Measurements from ENCODE around the gene AHI1. TPM values are rescaled to one million over a fixed set of nuclear protein-coding genes. Genes with fewer than 3 reads are reported as not detected.

Gene AHI1
- total and polyA plus RNA-seq, 2 donors, result 11.5 to 21.0 TPM

DNA sequence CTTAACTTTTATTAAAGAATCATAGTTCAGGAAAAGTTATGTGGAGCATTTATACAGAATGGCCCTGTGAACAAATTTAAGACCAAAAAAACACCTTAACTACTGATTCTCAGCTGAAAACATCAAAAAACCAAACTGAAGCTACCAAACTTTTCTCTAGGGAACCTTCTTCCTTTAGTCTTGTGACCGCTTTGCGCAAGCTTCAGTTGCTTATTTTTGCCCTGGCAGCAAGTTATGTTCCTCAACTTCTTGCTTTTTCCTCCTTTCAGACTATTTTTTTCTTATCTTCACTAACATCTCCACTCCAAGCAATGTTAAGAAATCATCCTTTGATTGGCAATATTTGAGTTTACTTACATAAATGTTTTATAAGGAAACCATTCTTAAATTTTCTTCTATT is 216.3 kb downstream of the AHI1 start:
- Histone ChIP-seq H3K27me3 (ENCODE audit: control insufficient read depth in 2 of 2, insufficient read depth in 1 of 2, low read length in 1 of 2) (no peaks in the 10 kb centered on the region), H3K36me3 (ENCODE audit: control insufficient read depth in 2 of 2, insufficient read depth in 2 of 2, low read length in 1 of 2) (no peaks in the 10 kb centered on the region), H3K4me1 (ENCODE audit: control insufficient read depth in 2 of 2, insufficient read depth in 2 of 2, low read length in 2 of 2) (peaks cover 3 to 17% of the 10 kb centered on the region in 2 donors), H3K4me3 (ENCODE audit: low read length in 2 of 2) (no peak overlapping the region), H3K9me3 (ENCODE audit: control insufficient read depth in 2 of 2, insufficient read depth in 1 of 2, low read length in 1 of 2) (no peaks in the 10 kb centered on the region), H3K27ac (ENCODE audit: low read depth in 1 of 2, low read length in 1 of 2) (peak overlapping the region in 1 of 2 donors; percentile 60)
- peak in 2 of 9 donors; percentile 35 to 59 for DNase-seq (ENCODE audit: low read depth in 6 of 9, low spot score in 9 of 9)
- WGBS, result 47% methylated on average over 2 of the region's 2 CpGs

DNA sequence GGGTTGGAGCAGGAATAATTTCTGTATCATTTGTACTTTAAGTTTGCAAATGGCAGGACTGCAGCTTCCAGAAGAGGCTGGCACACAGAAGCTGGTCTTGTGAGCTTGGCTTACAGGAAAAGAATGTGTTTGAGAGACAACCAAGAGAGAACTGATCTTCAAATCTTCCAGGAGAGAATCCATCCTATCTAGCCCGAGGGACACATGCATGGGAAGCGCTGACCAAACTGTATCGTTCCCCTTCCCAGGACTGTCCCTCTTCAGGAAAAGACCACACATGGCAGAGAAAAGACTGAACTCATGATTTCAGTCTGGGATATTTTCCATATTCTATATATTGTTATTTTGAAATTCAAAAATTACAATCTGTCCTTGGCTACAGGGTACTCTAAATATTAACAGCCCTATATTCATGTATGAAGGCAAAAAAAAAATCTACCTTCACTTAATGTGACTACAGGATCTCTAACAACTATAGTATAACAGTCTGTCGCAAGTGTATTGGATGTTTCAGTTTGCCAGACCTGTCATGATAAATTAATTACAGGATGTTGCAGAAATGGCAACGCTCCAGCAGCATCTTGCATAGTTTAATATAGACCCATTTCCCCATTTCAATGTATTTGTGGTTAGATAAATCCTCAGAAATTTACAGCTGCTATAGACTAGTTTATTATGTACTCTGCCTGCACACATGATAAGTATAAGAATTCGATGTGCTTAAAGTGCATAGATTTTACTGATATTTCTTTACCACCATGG is 217.0 kb downstream of the AHI1 start:
- no peak for DNase-seq (ENCODE audit: low read depth in 6 of 9, low spot score in 9 of 9)
- peak overlapping the region in 1 of 2 donors; percentile 60 for H3K27ac ChIP-seq (ENCODE audit: low read depth in 1 of 2, low read length in 1 of 2)
- H3K4me1 ChIP-seq (ENCODE audit: control insufficient read depth in 2 of 2, insufficient read depth in 2 of 2, low read length in 2 of 2), result peaks cover 3 to 17% of the 10 kb centered on the region in 2 donors
- no peak overlapping the region for H3K4me3 ChIP-seq (ENCODE audit: low read length in 2 of 2)
- WGBS, result 31% methylated on average over 6 of the region's 6 CpGs
- no peaks in the 10 kb centered on the region for H3K27me3 ChIP-seq (ENCODE audit: control insufficient read depth in 2 of 2, insufficient read depth in 1 of 2, low read length in 1 of 2)
- no peaks in the 10 kb centered on the region for H3K36me3 ChIP-seq (ENCODE audit: control insufficient read depth in 2 of 2, insufficient read depth in 2 of 2, low read length in 1 of 2)
- no peaks in the 10 kb centered on the region for H3K9me3 ChIP-seq (ENCODE audit: control insufficient read depth in 2 of 2, insufficient read depth in 1 of 2, low read length in 1 of 2)

DNA sequence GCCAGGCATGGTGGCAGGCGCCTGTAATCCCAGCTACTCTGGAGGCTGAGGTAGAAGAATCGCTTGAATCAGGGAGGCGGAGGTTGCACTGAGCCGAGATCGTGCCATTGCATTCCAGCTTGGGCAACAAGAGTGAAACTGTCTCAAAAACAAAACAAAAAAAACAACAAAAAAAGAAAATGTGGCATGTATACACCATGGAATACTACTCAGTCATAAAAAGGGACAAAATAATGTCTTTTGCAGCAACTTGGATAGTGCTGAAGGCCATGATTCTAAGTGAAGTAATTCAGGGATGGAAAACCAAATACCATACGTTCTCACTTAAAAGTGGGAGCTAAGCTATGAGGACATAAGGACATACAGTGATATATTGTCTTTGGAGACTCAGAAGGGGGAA is 220.1 kb downstream of the AHI1 start:
- WGBS, result 98% methylated on average over 6 of the region's 6 CpGs
- H3K4me3 ChIP-seq (ENCODE audit: low read length in 2 of 2), result no peak overlapping the region
- H3K9me3 ChIP-seq (ENCODE audit: control insufficient read depth in 2 of 2, insufficient read depth in 1 of 2, low read length in 1 of 2), result no peaks in the 10 kb centered on the region
- no peaks in the 10 kb centered on the region for H3K36me3 ChIP-seq (ENCODE audit: control insufficient read depth in 2 of 2, insufficient read depth in 2 of 2, low read length in 1 of 2)
- H3K27ac ChIP-seq (ENCODE audit: low read depth in 1 of 2, low read length in 1 of 2), result no peak overlapping the region
- no peaks in the 10 kb centered on the region for H3K27me3 ChIP-seq (ENCODE audit: control insufficient read depth in 2 of 2, insufficient read depth in 1 of 2, low read length in 1 of 2)
- DNase-seq (ENCODE audit: low read depth in 6 of 9, low spot score in 9 of 9), result no peak
- peaks cover 3 to 16% of the 10 kb centered on the region in 2 donors for H3K4me1 ChIP-seq (ENCODE audit: control insufficient read depth in 2 of 2, insufficient read depth in 2 of 2, low read length in 2 of 2)

DNA sequence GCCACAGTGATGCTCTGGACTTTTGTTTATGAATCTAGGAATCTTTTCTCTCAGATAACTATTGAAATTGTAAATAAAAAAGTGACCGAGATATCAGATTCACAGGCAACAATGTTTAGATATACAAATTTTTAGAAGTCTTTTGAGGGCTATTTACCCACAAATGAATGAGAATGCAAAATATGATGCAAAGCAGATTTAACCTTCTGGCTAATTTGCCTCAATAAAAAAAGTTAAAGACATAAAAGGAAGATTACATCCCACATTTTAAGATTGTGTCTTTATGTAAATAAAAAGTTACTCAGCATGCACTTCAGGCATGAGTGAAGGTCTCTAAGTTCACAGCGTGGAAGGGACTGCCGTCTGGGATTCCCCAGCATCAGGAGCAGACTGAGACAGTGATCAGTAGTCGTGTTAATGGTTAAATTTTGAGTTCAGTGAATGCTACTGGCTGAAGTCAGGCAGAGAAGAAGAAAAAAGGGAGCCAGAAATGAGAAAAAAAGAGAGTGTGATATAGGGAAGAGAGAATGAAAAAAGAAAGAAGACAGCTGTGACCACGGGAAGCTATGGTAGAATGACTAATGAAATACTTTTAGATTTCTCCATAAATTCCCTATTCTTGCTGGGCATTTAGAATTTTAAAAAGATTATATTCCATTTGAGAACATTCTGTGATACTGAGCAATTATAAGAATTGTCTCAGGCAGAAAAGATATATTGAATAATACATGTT is 222.8 kb downstream of the AHI1 start:
- 76% methylated on average over 5 of the region's 5 CpGs for WGBS
- no peak overlapping the region for H3K4me3 ChIP-seq (ENCODE audit: low read length in 2 of 2)
- H3K4me1 ChIP-seq (ENCODE audit: control insufficient read depth in 2 of 2, insufficient read depth in 2 of 2, low read length in 2 of 2), result peaks cover 9 to 18% of the 10 kb centered on the region in 2 donors
- H3K27ac ChIP-seq (ENCODE audit: low read depth in 1 of 2, low read length in 1 of 2), result no peak overlapping the region
- H3K27me3 ChIP-seq (ENCODE audit: control insufficient read depth in 2 of 2, insufficient read depth in 1 of 2, low read length in 1 of 2), result no peaks in the 10 kb centered on the region
- H3K36me3 ChIP-seq (ENCODE audit: control insufficient read depth in 2 of 2, insufficient read depth in 2 of 2, low read length in 1 of 2), result no peaks in the 10 kb centered on the region
- H3K9me3 ChIP-seq (ENCODE audit: control insufficient read depth in 2 of 2, insufficient read depth in 1 of 2, low read length in 1 of 2), result no peaks in the 10 kb centered on the region
- DNase-seq (ENCODE audit: low read depth in 6 of 9, low spot score in 9 of 9), result no peak

DNA sequence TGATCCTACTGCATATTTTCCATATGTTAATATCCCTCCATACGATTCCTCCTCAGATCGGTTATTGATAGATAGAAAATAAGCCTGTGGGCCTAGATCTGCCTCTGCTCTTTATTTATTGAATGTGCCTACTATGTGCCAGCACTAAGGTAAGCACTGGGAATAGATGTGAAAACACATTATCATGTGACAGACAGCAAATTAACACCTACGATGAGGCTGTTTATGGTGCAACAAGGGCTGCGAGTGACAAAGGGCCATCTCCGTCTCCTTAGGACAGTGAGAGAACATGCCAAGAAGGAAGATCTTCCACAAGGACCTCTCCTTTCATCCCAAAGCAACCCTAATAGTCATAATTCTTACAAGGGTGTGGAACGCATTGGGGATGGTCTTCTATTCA is 225.9 kb downstream of the AHI1 start:
- no peaks in the 10 kb centered on the region for H3K9me3 ChIP-seq (ENCODE audit: control insufficient read depth in 2 of 2, insufficient read depth in 1 of 2, low read length in 1 of 2)
- H3K4me1 ChIP-seq (ENCODE audit: control insufficient read depth in 2 of 2, insufficient read depth in 2 of 2, low read length in 2 of 2), result peaks cover 25 to 48% of the 10 kb centered on the region in 2 donors
- no peak overlapping the region for H3K4me3 ChIP-seq (ENCODE audit: low read length in 2 of 2)
- no peaks in the 10 kb centered on the region for H3K27me3 ChIP-seq (ENCODE audit: control insufficient read depth in 2 of 2, insufficient read depth in 1 of 2, low read length in 1 of 2)
- H3K27ac ChIP-seq (ENCODE audit: low read depth in 1 of 2, low read length in 1 of 2), result peak overlapping the region in 1 of 2 donors; percentile 70
- no peak for DNase-seq (ENCODE audit: low read depth in 6 of 9, low spot score in 9 of 9)
- 97% methylated on average over 6 of the region's 6 CpGs for WGBS
- H3K36me3 ChIP-seq (ENCODE audit: control insufficient read depth in 2 of 2, insufficient read depth in 2 of 2, low read length in 1 of 2), result peaks cover 0 to 2% of the 10 kb centered on the region in 2 donors

DNA sequence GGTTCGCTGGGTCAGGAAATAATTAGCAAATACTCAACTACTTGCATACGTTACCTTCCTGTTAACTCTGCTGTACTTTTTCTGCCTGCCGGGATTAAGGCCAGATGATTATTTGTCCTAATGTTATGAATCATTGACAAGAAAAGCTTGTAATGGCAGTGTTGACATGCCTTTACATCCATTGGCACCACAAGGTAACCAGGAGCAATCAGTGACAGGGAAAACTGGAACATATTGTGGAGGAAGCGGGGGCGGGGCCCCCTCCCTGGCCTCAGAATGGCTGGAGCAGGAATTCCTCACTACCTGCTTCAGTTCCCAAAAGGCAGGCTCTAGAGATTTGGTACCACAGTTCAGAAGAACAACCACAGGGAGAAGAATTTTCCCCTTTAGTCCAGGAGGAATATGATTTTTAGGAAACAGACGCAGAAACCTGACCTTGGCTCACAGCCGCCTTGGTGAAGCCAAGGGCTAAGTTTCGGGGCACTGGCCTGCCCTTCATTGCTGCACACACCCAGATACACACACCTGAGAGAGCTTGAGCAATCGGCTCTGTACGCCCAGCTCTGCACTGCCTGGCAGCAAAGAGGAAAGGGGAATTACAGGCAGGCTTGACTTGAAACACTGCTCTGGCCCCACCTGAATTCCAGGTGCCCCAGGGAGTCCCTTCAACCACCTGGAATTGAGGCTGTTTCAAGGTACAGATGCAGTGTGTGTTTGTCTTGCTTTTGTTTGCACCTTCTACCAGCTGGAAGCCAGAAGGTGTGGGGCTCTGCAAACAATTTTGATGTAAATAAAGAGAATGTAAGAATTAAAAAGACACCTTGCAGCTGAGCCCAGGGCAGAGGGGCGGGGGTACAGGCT is 226.6 kb downstream of the AHI1 start:
- Histone ChIP-seq H3K4me1 (ENCODE audit: control insufficient read depth in 2 of 2, insufficient read depth in 2 of 2, low read length in 2 of 2) (peaks cover 30 to 56% of the 10 kb centered on the region in 2 donors), H3K27ac (ENCODE audit: low read depth in 1 of 2, low read length in 1 of 2) (peak overlapping the region in 1 of 2 donors; percentile 70), H3K4me3 (ENCODE audit: low read length in 2 of 2) (no peak overlapping the region), H3K27me3 (ENCODE audit: control insufficient read depth in 2 of 2, insufficient read depth in 1 of 2, low read length in 1 of 2) (no peaks in the 10 kb centered on the region), H3K36me3 (ENCODE audit: control insufficient read depth in 2 of 2, insufficient read depth in 2 of 2, low read length in 1 of 2) (peaks cover 0 to 2% of the 10 kb centered on the region in 2 donors), H3K9me3 (ENCODE audit: control insufficient read depth in 2 of 2, insufficient read depth in 1 of 2, low read length in 1 of 2) (no peaks in the 10 kb centered on the region)
- DNase-seq (ENCODE audit: low read depth in 6 of 9, low spot score in 9 of 9), result peak in 2 of 9 donors; percentile 43 to 58
- 90% methylated on average over 11 of the region's 11 CpGs for WGBS

DNA sequence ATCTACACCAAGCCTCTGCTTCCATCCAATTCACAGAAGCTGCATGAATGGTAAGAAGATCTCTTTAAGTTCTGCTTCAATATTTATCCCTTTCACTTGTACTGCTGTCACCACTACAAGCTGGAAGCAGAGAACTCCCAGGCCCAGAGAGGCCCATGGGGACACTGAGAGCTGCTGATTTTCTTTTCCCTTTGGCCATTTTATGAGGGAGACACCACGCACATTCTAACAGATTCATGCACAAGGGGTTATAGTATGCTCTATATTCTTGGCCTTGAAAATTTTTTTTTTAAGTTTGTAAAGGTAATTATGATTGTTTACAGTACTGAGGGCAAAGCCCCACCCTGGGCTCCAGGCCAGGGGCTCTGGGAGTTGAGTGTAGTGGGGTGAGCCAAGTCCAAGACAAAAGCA is 228.1 kb downstream of the AHI1 start:
- Histone ChIP-seq H3K36me3 (ENCODE audit: control insufficient read depth in 2 of 2, insufficient read depth in 2 of 2, low read length in 1 of 2) (peaks cover 0 to 2% of the 10 kb centered on the region in 2 donors), H3K4me3 (ENCODE audit: low read length in 2 of 2) (no peak overlapping the region), H3K4me1 (ENCODE audit: control insufficient read depth in 2 of 2, insufficient read depth in 2 of 2, low read length in 2 of 2) (peaks cover 32 to 62% of the 10 kb centered on the region in 2 donors), H3K9me3 (ENCODE audit: control insufficient read depth in 2 of 2, insufficient read depth in 1 of 2, low read length in 1 of 2) (no peaks in the 10 kb centered on the region), H3K27me3 (ENCODE audit: control insufficient read depth in 2 of 2, insufficient read depth in 1 of 2, low read length in 1 of 2) (no peaks in the 10 kb centered on the region), H3K27ac (ENCODE audit: low read depth in 1 of 2, low read length in 1 of 2) (no peak overlapping the region)
- DNase-seq (ENCODE audit: low read depth in 6 of 9, low spot score in 9 of 9), result no peak
- WGBS, result 96% methylated on average over 1 of the region's 1 CpG

DNA sequence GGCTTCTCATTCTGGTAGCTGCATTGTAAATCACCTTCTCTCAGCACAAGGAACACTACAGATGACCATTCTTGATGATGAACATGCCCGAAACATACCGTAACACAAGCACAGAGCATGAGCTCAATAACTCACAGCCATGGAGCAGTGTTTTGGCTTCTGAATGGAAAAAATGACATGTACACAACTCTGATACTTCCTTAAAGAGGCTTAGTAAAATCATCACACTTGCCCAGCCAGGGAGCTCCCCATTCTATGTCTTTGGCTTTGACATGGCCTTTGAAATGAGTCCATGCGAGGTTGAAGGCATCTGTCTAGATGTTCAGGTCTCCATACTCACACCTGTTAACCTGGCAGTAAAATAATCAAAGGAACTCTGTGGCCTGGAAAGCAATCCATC is 228.8 kb downstream of the AHI1 start:
- H3K27ac ChIP-seq (ENCODE audit: low read depth in 1 of 2, low read length in 1 of 2), result peak overlapping the region in 1 of 2 donors; percentile 38
- H3K27me3 ChIP-seq (ENCODE audit: control insufficient read depth in 2 of 2, insufficient read depth in 1 of 2, low read length in 1 of 2), result no peaks in the 10 kb centered on the region
- H3K9me3 ChIP-seq (ENCODE audit: control insufficient read depth in 2 of 2, insufficient read depth in 1 of 2, low read length in 1 of 2), result no peaks in the 10 kb centered on the region
- H3K4me3 ChIP-seq (ENCODE audit: low read length in 2 of 2), result no peak overlapping the region
- 84% methylated on average over 3 of the region's 3 CpGs for WGBS
- peaks cover 32 to 62% of the 10 kb centered on the region in 2 donors for H3K4me1 ChIP-seq (ENCODE audit: control insufficient read depth in 2 of 2, insufficient read depth in 2 of 2, low read length in 2 of 2)
- no peak for DNase-seq (ENCODE audit: low read depth in 6 of 9, low spot score in 9 of 9)
- H3K36me3 ChIP-seq (ENCODE audit: control insufficient read depth in 2 of 2, insufficient read depth in 2 of 2, low read length in 1 of 2), result peaks cover 0 to 2% of the 10 kb centered on the region in 2 donors

Measured in thymus (tissue), 11 donors.